Upper lobe of left lung (tissue), 6 donors: ENCODE measurements around the gene MYOZ1. TPM values are rescaled to one million over a fixed set of nuclear protein-coding genes. Genes with fewer than 3 reads are reported as not detected.
"Not testable (repeated sequence)": the region's sequence is repeated elsewhere in the genome, so short reads cannot be mapped to it uniquely, and the experiment has no call there.

Source experiments
- ATAC-seq, 2 donors: fragments of 200-7000 bp; cut with Tn5 transposase; one replicate each; pipeline ENCODE4 v1.9.1; 2022; ENCODE audit warnings: mild to moderate bottlenecking in 2 of 2, moderate library complexity in 2 of 2; ENCODE audit not compliant: low FRiP score in 2 of 2
- DNase-seq, 2 donors: peaks; one replicate each; pipeline ENCODE4 v3.0.0-alpha.2; 2019 to 2020
- H3K27ac ChIP-seq, 4 donors: fragments of 200-600 bp; sonication (generic); one replicate each; pipeline ENCODE4 v1.5.1; 2016 to 2019
- H3K27me3 ChIP-seq, 4 donors: fragments of 200-600 bp; sonication (generic); one replicate each; pipeline ENCODE4 v1.5.1; 2017 to 2019
- H3K36me3 ChIP-seq, 4 donors: fragments of 200-600 bp; sonication (generic); one replicate each; pipeline ENCODE4 v1.5.1; 2016 to 2019
- H3K4me1 ChIP-seq, 4 donors: fragments of 200-600 bp; sonication (generic); one replicate each; pipeline ENCODE4 v1.5.1; 2018 to 2019
- H3K4me3 ChIP-seq, 4 donors: fragments of 200-600 bp; sonication (generic); one replicate each; pipeline ENCODE4 v1.5.1; 2017 to 2019; ENCODE audit warnings: mild to moderate bottlenecking in 2 of 4, moderate library complexity in 1 of 4
- H3K9me3 ChIP-seq, 4 donors: fragments of 200-600 bp; sonication (generic); one replicate each; pipeline ENCODE4 v1.5.1; 2018 to 2019
- EP300 ChIP-seq, 4 donors: sonication (generic); formaldehyde crosslinking; IDR thresholded peaks; one replicate each; pipeline ENCODE4 v1.5.1; 2017; ENCODE audit warnings: antibody characterized with exemption in 4 of 4, control low read depth in 2 of 4
- POLR2A ChIP-seq, 4 donors: fragments of 450-650 bp; IDR thresholded peaks; one replicate each; pipeline ENCODE4 v1.5.1; 2016 to 2017; ENCODE audit warnings: antibody characterized with exemption in 4 of 4, mild to moderate bottlenecking in 2 of 4
- POLR2AphosphoS5 ChIP-seq, 2 donors: sonication (generic); formaldehyde crosslinking; IDR thresholded peaks; one replicate each; pipeline ENCODE4 v1.5.1; 2017; ENCODE audit warnings: antibody characterized with exemption in 2 of 2
- WGBS, 2 donors: methylation state at CpG; one replicate each; pipeline ENCODE4 v1.1.5; 2017 to 2018; 5-methylcytosine and 5-hydroxymethylcytosine counted together
- total RNA-seq, 6 donors: library from RNA; depleted of rRNA in 4 of 6; stranded (reverse); fragments of >200 nt in 4 of 6; gene quantifications; one replicate each; pipeline versions ENCODE4 v1.1.0 to v1.2.1, GENCODE V29; 2016 to 2021
- TF ChIP-seq, protein P1 (sequence below), 6 experiments: fragments of 450-650 bp in 4 of 6; fragments of 200-600 bp in 2 of 6; sonication (generic) in 2 of 6; IDR thresholded peaks; one replicate each; pipeline ENCODE4 v1.5.1; 2016 to 2019; ENCODE audit warnings: antibody characterized with exemption in 6 of 6
- donor health status: DM: no; HTN: no; CAD: no; lungs with moderate emphysema.
- donor health status: DM: no; HTN: yes; CAD: no; lungs with severe emphysema.

Gene MYOZ1
- total RNA-seq: 1 to 10 TPM in 2 of 6 donors, under 1 TPM in 1, not detected in 3; 0.46 to 3.5 (median 2.6) TPM

DNA sequence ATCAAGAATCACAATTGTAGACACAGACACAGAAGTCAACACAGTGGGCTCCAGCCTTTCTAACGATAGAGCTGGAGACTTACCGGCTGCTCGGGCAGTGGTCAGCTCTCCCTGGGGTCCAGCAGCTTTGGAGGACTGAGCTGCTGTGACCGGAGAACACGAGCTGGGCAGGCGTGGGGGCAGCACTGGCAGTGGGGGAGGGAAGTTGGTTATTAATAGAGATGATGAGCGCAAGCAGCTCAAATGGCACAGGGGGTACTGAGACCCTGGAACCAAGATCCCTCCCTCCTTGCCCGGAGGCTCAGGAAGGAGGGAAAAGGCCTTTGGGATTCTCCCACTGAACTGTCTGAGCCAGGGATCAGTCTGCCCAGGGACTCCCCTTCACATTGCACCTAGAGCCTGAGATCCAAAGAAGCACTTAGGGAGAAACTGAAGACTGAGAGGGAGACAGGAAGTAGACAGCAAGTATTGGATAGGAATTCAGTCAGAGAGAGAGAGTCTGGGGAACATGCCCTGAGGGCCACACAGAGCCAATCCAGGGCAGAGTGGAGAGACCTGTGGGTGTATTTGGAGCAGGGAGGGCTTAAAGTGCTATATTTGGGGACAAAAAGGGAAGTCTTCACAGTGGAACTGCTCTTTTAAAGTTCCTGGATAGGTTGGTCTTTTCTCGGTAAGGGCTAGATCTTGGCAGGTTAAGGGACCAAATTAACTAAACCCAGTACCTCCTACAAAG, at the start of gene MYOZ1:
Gene MYOZ1 (minus strand): TSS at position 147 of the 733 bp plus-strand sequence. CDS start 1,457 bp downstream, outside the sequence.
- no peak for DNase-seq
- 79 to 88% methylated on average over 9 of the region's 9 CpGs for WGBS, 2 donors

GRCh38 chr10:73690755-73691154, 49.5 kb upstream of the MYOZ1 start:
- not testable (repeated sequence) for H3K27ac ChIP-seq, H3K4me3 ChIP-seq, H3K4me1 ChIP-seq, DNase-seq, ATAC-seq, H3K9me3 ChIP-seq, H3K36me3 ChIP-seq, H3K27me3 ChIP-seq
- 95 to 97% methylated on average over 6 of the region's 6 CpGs for WGBS, 2 donors

More for the DNA sequence above, at the start of gene MYOZ1:
- H3K4me1 ChIP-seq: peaks cover 0 to 21% (median 9%) of the 10 kb centered on the region in 4 donors
- no peak within 1 kb of the TSS for H3K4me3 ChIP-seq
- ATAC-seq: peak in 1 of 2 donors; percentile 32
- H3K27me3 ChIP-seq: no peaks in the 10 kb centered on the region
- H3K9me3 ChIP-seq: no peaks in the 10 kb centered on the region
- TF ChIP-seq, protein P1, sequence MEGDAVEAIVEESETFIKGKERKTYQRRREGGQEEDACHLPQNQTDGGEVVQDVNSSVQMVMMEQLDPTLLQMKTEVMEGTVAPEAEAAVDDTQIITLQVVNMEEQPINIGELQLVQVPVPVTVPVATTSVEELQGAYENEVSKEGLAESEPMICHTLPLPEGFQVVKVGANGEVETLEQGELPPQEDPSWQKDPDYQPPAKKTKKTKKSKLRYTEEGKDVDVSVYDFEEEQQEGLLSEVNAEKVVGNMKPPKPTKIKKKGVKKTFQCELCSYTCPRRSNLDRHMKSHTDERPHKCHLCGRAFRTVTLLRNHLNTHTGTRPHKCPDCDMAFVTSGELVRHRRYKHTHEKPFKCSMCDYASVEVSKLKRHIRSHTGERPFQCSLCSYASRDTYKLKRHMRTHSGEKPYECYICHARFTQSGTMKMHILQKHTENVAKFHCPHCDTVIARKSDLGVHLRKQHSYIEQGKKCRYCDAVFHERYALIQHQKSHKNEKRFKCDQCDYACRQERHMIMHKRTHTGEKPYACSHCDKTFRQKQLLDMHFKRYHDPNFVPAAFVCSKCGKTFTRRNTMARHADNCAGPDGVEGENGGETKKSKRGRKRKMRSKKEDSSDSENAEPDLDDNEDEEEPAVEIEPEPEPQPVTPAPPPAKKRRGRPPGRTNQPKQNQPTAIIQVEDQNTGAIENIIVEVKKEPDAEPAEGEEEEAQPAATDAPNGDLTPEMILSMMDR (IDR thresholded peaks at IDR 0.05): no peak
- TF ChIP-seq POLR2A (IDR thresholded peaks at IDR 0.05) (no peak), POLR2AphosphoS5 (IDR thresholded peaks at IDR 0.05) (no peak), EP300 (IDR thresholded peaks at IDR 0.05) (no peak)
- H3K27ac ChIP-seq: peak within 1 kb of the TSS in 2 of 4 donors; percentile 30 to 54
- H3K36me3 ChIP-seq: no peaks in the 10 kb centered on the region

- H3K4me1 ChIP-seq, H3K36me3 ChIP-seq, H3K9me3 ChIP-seq, H3K27me3 ChIP-seq, H3K27ac ChIP-seq, H3K4me3 ChIP-seq, ATAC-seq: not testable (repeated sequence)
- 100% methylated on average over 2 of the region's 28 CpGs; no CpG with 5 or more reads in 1 of the 2 donors for WGBS, 2 donors
- peak in 1 of 2 donors; percentile 56 for DNase-seq
These were observed 48.3 kb upstream of the MYOZ1 start for GRCh38 chr10:73689596-73689995.

GRCh38 chr10:73687641-73688040, 46.4 kb upstream of the MYOZ1 start:
- ATAC-seq: not testable (repeated sequence)

GRCh38 chr10:73674546-73674945, 33.3 kb upstream of the MYOZ1 start:
- not testable (repeated sequence) for H3K36me3 ChIP-seq, ATAC-seq, H3K4me3 ChIP-seq, H3K4me1 ChIP-seq, H3K27ac ChIP-seq, H3K27me3 ChIP-seq, DNase-seq, H3K9me3 ChIP-seq
- no CpG with 5 or more reads among the region's 20 CpGs for WGBS, 2 donors

More at GRCh38 chr10:73687641-73688040, 46.4 kb upstream of the MYOZ1 start:
- not testable (repeated sequence) for H3K27me3 ChIP-seq, H3K9me3 ChIP-seq, H3K4me1 ChIP-seq, H3K36me3 ChIP-seq, DNase-seq, H3K4me3 ChIP-seq, H3K27ac ChIP-seq
- 83 to 96% methylated on average over 1 of the region's 1 CpG for WGBS, 2 donors

- H3K4me1 ChIP-seq: not testable (repeated sequence)
- WGBS, 2 donors: 85 to 89% methylated on average over 4 of the region's 4 CpGs
These were observed 27.1 kb upstream of the MYOZ1 start for GRCh38 chr10:73668378-73668777.

DNA sequence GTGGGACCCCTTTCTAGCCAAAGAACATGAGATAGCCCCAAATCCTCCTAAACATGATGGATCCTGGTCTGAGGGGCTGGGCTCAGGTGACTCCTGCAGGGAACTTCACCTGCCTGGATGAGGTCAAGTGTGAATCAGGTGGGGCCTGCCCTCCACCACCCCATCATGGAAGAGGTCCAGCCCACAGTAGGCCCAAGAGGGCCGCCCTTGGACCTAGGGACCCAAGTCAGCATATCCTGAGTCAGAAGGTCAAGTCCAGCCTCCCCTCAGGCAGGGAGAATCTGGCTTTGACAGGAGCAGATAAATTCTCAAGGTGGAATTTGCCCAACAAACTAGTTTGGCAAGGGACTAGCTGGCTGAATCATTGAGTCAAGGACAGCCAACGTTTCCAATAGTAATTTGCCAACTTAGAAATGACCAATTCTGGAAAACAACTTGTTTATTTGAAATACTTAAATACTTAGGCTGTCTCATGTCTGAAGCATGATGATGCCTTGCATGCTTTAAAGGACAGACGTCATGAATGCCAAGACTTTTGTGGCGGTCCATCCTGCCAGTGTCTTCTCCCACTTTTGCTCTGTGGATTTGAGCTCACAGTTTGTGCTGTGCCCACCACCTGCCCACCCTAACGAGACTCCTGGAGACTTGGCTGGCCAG, 25.0 kb upstream of the MYOZ1 start:
- 51 to 64% methylated on average over 3 to 5 of the region's 5 CpGs for WGBS, 2 donors
- not testable (repeated sequence) for H3K9me3 ChIP-seq, H3K27ac ChIP-seq, H3K36me3 ChIP-seq, H3K4me3 ChIP-seq, H3K27me3 ChIP-seq, ATAC-seq, H3K4me1 ChIP-seq, DNase-seq

More at GRCh38 chr10:73668378-73668777, 27.1 kb upstream of the MYOZ1 start:
- not testable (repeated sequence) for H3K27ac ChIP-seq, ATAC-seq, H3K27me3 ChIP-seq, H3K4me3 ChIP-seq, DNase-seq, H3K9me3 ChIP-seq, H3K36me3 ChIP-seq

- not testable (repeated sequence) for H3K36me3 ChIP-seq, H3K4me3 ChIP-seq, ATAC-seq, H3K9me3 ChIP-seq, H3K4me1 ChIP-seq, H3K27ac ChIP-seq, H3K27me3 ChIP-seq
- DNase-seq: peak in 1 of 2 donors; percentile 62
- WGBS, 2 donors: 87 to 95% methylated on average over 2 to 3 of the region's 3 CpGs
These were observed 24.3 kb upstream of the MYOZ1 start for GRCh38 chr10:73665581-73665980.

DNA sequence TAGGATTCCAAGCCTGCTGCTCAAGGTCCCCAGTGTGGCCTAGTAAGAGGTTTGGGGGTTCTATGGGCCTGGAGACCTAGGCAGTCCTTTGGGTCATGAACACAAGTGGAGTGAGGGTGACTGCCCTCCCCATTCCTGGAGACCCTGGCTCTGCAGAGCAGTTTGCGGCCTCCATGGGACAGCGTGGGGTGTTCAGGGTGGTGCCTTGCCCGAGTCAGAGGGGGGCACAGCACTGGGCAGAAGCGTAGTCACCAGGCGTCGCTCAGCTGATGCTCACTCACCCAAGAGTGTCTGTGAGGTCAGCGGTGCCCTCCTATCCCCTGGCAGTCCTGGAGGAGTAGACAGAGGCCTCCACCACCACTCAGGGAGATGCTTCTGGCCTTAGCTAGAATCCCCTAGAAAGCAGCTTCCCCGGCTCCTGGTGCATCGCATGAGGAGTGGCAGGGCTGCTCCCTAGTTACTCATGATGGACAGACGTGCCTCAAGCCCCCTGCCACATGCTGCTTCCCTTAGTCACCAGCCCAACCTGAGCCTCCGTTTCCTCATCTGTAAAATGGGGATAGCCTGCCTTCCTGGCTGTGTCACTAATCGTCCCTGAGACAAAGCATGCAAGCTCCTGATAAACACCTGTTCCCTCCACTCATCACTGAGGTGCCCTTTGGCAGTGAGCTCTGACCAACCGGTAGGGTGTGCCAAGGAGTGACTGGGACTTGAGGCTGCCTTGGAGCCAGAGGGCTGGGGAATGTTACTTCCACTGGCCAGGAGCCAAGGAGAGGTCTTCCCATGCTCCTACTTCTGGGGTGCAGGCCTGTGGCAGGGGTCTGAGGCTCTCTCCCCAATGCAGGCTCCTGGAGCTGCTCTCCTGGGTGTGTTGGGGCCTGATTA, 23.1 kb upstream of the MYOZ1 start:
- not testable (repeated sequence) for H3K4me1 ChIP-seq, ATAC-seq, H3K4me3 ChIP-seq, H3K27me3 ChIP-seq, H3K36me3 ChIP-seq, H3K27ac ChIP-seq, H3K9me3 ChIP-seq
- peak in 1 of 2 donors; percentile 29 for DNase-seq
- WGBS, 2 donors: 82 to 88% methylated on average over 5 to 12 of the region's 13 CpGs

GRCh38 chr10:73663621-73664020, 22.3 kb upstream of the MYOZ1 start:
- 77 to 100% methylated on average over 1 to 10 of the region's 10 CpGs for WGBS, 2 donors
- H3K27ac ChIP-seq, H3K4me1 ChIP-seq, H3K36me3 ChIP-seq, H3K27me3 ChIP-seq, H3K9me3 ChIP-seq, H3K4me3 ChIP-seq, ATAC-seq: not testable (repeated sequence)
- DNase-seq: peak in 1 of 2 donors; percentile 54

DNA sequence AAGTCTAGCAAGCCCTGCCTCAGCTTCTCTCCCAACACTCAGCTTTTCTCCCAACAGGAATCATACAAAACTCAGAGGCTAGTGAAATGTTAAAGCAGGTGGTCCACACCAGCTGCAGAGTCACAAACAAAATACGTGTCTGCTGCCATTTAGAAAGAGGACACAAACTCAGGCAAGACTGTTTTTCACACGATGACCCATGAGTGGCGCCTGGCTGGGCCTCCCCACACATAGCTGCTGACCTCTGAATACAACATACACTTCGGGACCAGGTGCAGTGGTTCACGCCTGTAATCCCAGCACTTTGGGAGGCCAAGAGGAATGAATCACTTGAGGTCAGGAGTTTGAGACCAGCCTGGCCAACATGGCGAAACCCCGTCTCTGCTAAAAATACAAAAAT, 21.4 kb upstream of the MYOZ1 start:
- not testable (repeated sequence) for ATAC-seq, H3K4me1 ChIP-seq, H3K27me3 ChIP-seq, H3K36me3 ChIP-seq, H3K9me3 ChIP-seq, DNase-seq, H3K4me3 ChIP-seq, H3K27ac ChIP-seq
- WGBS, 2 donors: 79 to 87% methylated on average over 7 of the region's 7 CpGs
